HepG2 (cell line): ENCODE data around the gene KDM6B. TPM values are rescaled to one million over a fixed set of nuclear protein-coding genes. Genes with fewer than 3 reads are reported as not detected.
A peak's percentile ranks its signal among the peaks of the same experiment; 100 is the strongest.

ENCODE experiments used
- ARID2 ChIP-seq: sonication (generic); formaldehyde crosslinking; IDR thresholded peaks from 2 replicates; pipeline ENCODE4 v1.8.1; 2022; ENCODE audit warnings: mild to moderate bottlenecking, missing genetic modification reagents, borderline replicate concordance
- ARNTL ChIP-seq: sonication (generic); formaldehyde crosslinking; IDR thresholded peaks from 2 replicates; pipeline ENCODE4 v1.4.0; 2020; ENCODE audit warnings: mild to moderate bottlenecking, missing genetic modification reagents
- HNRNPL ChIP-seq: fragments of 200-400 bp; formaldehyde crosslinking; IDR thresholded peaks from 2 replicates; pipeline ENCODE4 v1.6.1; 2017; ENCODE audit warnings: mild to moderate bottlenecking, low read depth, low read length
- KAT2B ChIP-seq: fragments of 150-350 bp; IDR thresholded peaks from 2 replicates; pipeline ENCODE4 v1.6.1; 2014; ENCODE audit warnings: low read depth, low read length, borderline replicate concordance
- MBNL3 ChIP-seq: fragments of 250-450 bp; sonication (Bioruptor Pico); conservative IDR thresholded peaks from 2 replicates; pipeline ENCODE4 v1.8.0; 2022; ENCODE audit warnings: mild to moderate bottlenecking, inconsistent platforms
- NCOA1 ChIP-seq: sonication (generic); formaldehyde crosslinking; IDR thresholded peaks from 2 replicates; pipeline ENCODE4 v1.9.0; 2021; ENCODE audit warnings: missing genetic modification reagents
- NFATC3 ChIP-seq: sonication (generic); formaldehyde crosslinking; IDR thresholded peaks from 2 replicates; pipeline ENCODE4 v1.5.1; 2020; ENCODE audit warnings: mild to moderate bottlenecking, missing genetic modification reagents
- NFYB ChIP-seq: sonication (generic); formaldehyde crosslinking; IDR thresholded peaks from 2 replicates; pipeline ENCODE4 v1.4.0; 2020; ENCODE audit warnings: missing genetic modification reagents
- PAF1 ChIP-seq: IDR thresholded peaks from 2 replicates; pipeline ENCODE4 v1.6.1; 2016; ENCODE audit warnings: missing genetic modification reagents, missing compliant biosample characterization
- SATB2 ChIP-seq: sonication (generic); formaldehyde crosslinking; IDR thresholded peaks from 2 replicates; pipeline ENCODE4 v1.5.0; 2020; ENCODE audit warnings: missing genetic modification reagents
- SMARCC2 ChIP-seq: fragments of 450-650 bp; IDR thresholded peaks from 2 replicates; pipeline ENCODE4 v1.6.1; 2017; ENCODE audit warnings: antibody characterized with exemption, mild to moderate bottlenecking
- TBP ChIP-seq: sonication (generic); formaldehyde crosslinking; IDR thresholded peaks from 2 replicates; pipeline ENCODE4 v1.5.0; 2020; ENCODE audit warnings: missing genetic modification reagents
- ZBTB14 ChIP-seq: sonication (generic); formaldehyde crosslinking; IDR thresholded peaks from 2 replicates; pipeline ENCODE4 v1.4.0; 2020; ENCODE audit warnings: missing genetic modification reagents
- ZFP82 ChIP-seq: sonication (generic); formaldehyde crosslinking; IDR thresholded peaks from 2 replicates; pipeline ENCODE4 v1.5.1; 2020; ENCODE audit warnings: mild to moderate bottlenecking, missing genetic modification reagents, borderline replicate concordance
- ZHX2 ChIP-seq, 2 experiments: sonication (generic) in 1 of 2; formaldehyde crosslinking in 1 of 2; IDR thresholded peaks; 2 replicates each; pipeline versions ENCODE4 v1.6.1 to v1.9.0; 2014 to 2022; ENCODE audit warnings: antibody characterized with exemption in 1 of 2, borderline replicate concordance in 1 of 2, inconsistent platforms in 1 of 2, low read depth in 1 of 2, missing genetic modification reagents in 1 of 2
- ZNF280B ChIP-seq: sonication (generic); formaldehyde crosslinking; IDR thresholded peaks from 2 replicates; pipeline ENCODE4 v1.5.0; 2020; ENCODE audit warnings: missing genetic modification reagents, mild to moderate bottlenecking, borderline replicate concordance
- ZNF549 ChIP-seq: sonication (generic); formaldehyde crosslinking; IDR thresholded peaks from 2 replicates; pipeline ENCODE4 v1.5.0; 2020; ENCODE audit warnings: missing genetic modification reagents
- ZNF709 ChIP-seq: sonication (generic); formaldehyde crosslinking; IDR thresholded peaks from 2 replicates; pipeline ENCODE4 v1.5.0; 2020; ENCODE audit warnings: mild to moderate bottlenecking, missing genetic modification reagents
- ZNF713 ChIP-seq: sonication (generic); formaldehyde crosslinking; IDR thresholded peaks from 2 replicates; pipeline ENCODE4 v1.4.0; 2020; ENCODE audit warnings: mild to moderate bottlenecking, missing genetic modification reagents
- ZNF720 ChIP-seq: sonication (generic); formaldehyde crosslinking; IDR thresholded peaks from 2 replicates; pipeline ENCODE4 v1.4.0; 2020; ENCODE audit warnings: missing genetic modification reagents
- ZNF766 ChIP-seq: sonication (generic); formaldehyde crosslinking; IDR thresholded peaks from 2 replicates; pipeline ENCODE4 v1.5.0; 2020; ENCODE audit warnings: missing genetic modification reagents, borderline replicate concordance
- ZNF891 ChIP-seq: sonication (generic); formaldehyde crosslinking; IDR thresholded peaks from 2 replicates; pipeline ENCODE4 v1.5.0; 2020; ENCODE audit warnings: mild to moderate bottlenecking, missing genetic modification reagents
- polyA plus RNA-seq, 8 experiments: library from polyadenylated mRNA; depleted of rRNA in 3 of 8; stranded (reverse) in 7 of 8; unstranded in 1 of 8; fragments of >200 nt; fragmentation: Illumina TruSeq in 4 of 8; extraction: Trizol in 4 of 8; gene quantifications; 2 replicates each; pipeline versions ENCODE4 v1.2.1 to v1.2.3, GENCODE V29; 2011 to 2016; ENCODE audit warnings: low read depth in 4 of 8, missing spikeins in 1 of 8, mixed read lengths in 1 of 8; ENCODE audit not compliant: insufficient read depth in 1 of 8
- total RNA-seq, 5 experiments: library from RNA; depleted of rRNA; stranded (reverse); fragments of >200 nt; fragmentation: Illumina TruSeq; extraction: Trizol; gene quantifications; 2 replicates each; pipeline ENCODE4 v1.2.3, GENCODE V29; 2016; ENCODE audit warnings: low read depth in 1 of 5

Gene KDM6B
- total and polyA plus RNA-seq, 2 of the 13 experiments (the other 11 are each of a cell fraction or from before 2014, with no cell fraction given), result 1.3 to 2.1 TPM

GRCh38 chr17:7836596-7837407 lies 2.8 kb downstream of the KDM6B start (continued):
- no peak for TF ChIP-seq KAT2B
- peak; percentile 80; the same call in 1 of the 2 replicates for TF ChIP-seq ZFP82
- no peak for TF ChIP-seq MBNL3 (CRISPR knock-in tag)
- TF ChIP-seq PAF1 (CRISPR knock-in tag), result no peak
- no peak for TF ChIP-seq ZNF720
- TF ChIP-seq ZNF280B (CRISPR knock-in tag), result no peak
- 0 out of 2 replicates have a peak, but pooled peaks have one; percentile 68 for TF ChIP-seq ZNF713
- TF ChIP-seq SMARCC2, result no peak
- TF ChIP-seq ZNF766, result no peak
- TF ChIP-seq ARNTL (CRISPR knock-in tag), result peak; percentile 99
- TF ChIP-seq ZNF709 (CRISPR knock-in tag), result no peak
- peak; percentile 55; the same call in 1 of the 2 replicates for TF ChIP-seq ZNF891
- peak; percentile 10; the same call in 1 of the 2 replicates for TF ChIP-seq NFYB (CRISPR knock-in tag)
- TF ChIP-seq ZBTB14 (CRISPR knock-in tag), result no peak
- TF ChIP-seq HNRNPL, result peak; percentile 93
- TF ChIP-seq ZNF549 (CRISPR knock-in tag), result no peak
- TF ChIP-seq NFATC3 (CRISPR knock-in tag), result no peak
- TF ChIP-seq ARID2 (CRISPR knock-in tag), result no peak
- TF ChIP-seq TBP (CRISPR knock-in tag), result no peak
- TF ChIP-seq ZHX2 (IDR thresholded peaks at IDR 0.05; ENCODE audit: low read depth), result peak; percentile 72; the same call in 1 of the 2 replicates
- TF ChIP-seq ZHX2 (CRISPR knock-in tag; IDR thresholded peaks at IDR 0.05; ENCODE audit: borderline replicate concordance), result no peak
- TF ChIP-seq SATB2 (CRISPR knock-in tag), result no peak
- peak; percentile 80; the same call in 1 of the 2 replicates for TF ChIP-seq NCOA1 (CRISPR knock-in tag)
